Measurements from ENCODE around the gene CSF1.

GRCh38 chr1:109979489-109980091 lies 68.9 kb downstream of the CSF1 start:
- TF ChIP-seq POLR2A (IDR thresholded peaks at IDR 0.05) (no peak), CTCF (IDR thresholded peaks at IDR 0.05) (no peak)
